ENCODE measurements around the gene IL21.
"Not testable (repeated sequence)": the region's sequence is repeated elsewhere in the genome, so short reads cannot be mapped to it uniquely, and the experiment has no call there.

Gene IL21

GRCh38 chr4:122621016-122621507 lies at the start of gene IL21:
IL21 (minus strand) TSS chr4:122621066; CDS start chr4:122621011, 55 bp downstream.
- no peak for DNase-seq

DNA sequence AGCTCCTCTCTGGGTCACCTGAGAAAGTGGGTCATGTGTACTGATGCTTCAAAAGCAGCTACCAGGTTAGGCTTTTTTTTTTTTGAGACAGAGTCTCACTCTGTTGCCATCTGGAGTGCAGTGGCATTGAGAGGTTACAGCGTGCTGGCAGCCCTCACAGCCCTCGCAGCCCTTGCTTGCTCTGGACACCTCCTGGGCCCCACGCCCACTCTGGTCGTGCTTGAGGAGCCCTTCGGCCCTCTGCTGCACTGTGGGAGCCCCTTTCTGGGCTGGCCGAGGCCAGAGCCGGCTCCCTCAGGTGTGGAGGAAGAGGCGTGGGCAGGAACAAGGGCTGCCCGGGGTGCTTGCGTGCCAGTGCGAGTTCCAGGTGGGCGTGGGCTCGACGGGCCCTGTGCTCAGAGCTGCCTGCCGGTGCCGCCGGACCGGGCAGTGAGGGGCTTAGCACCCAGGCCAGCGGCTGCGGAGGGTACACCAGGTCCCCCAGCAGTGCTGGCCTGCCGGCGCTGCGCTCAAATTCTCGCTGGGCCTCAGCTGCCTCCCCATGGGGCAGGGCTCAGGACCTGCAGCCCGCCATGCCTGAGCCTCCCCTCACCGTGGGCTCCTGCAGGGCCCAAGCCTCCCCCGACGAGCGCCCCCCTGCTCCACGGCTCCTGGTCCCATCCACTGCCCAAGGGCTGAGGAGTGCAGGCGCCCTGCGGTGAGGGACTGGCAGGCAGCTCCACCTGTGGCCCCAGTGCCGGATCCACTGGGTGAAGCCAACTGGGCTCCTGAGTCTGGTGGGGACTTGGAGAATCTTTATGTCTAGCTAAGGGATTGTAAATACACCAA lies 49.3 kb upstream of the IL21 start:
- DNase-seq, result no peak

- no peak for DNase-seq
Measured at GRCh38 chr4:122668241-122668640, 47.4 kb upstream of the IL21 start.

GRCh38 chr4:122666527-122667245 lies 45.8 kb upstream of the IL21 start:
- no peak for DNase-seq

DNA sequence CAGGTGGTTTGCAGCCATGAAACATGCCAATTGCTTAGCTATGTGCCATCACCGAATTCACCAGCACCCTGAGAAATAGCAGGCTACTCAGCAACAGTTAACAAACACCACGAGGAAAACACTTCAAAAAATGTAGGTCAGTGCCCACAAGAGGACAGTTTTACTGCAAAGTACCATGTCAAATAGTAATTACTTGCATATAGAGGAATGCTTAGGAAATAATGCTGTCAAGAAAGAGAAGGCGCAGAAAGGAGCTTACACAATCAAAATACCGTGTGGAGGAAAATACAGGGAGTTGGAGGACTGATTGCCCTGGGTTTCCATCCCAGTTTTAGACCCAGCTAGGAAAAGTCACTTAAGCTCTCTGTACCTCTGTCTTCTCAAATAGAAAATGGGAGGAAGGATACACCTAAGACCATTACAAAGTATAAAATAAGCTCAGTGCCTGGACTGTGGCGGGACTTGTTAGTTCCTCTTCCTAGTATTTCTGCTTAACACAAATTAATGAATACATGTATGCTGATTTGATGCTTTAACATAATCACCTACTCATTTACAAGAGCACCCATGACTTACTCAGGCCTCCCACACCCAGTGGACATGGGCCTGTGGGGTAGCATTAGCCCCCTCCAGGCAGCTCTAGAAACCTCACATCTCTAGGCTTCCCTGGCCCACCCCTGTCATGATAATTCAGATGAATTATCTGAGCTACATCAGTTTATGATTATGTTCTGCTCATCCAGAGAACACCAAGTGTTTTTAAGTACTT lies 44.5 kb upstream of the IL21 start:
- no peak for DNase-seq

DNA sequence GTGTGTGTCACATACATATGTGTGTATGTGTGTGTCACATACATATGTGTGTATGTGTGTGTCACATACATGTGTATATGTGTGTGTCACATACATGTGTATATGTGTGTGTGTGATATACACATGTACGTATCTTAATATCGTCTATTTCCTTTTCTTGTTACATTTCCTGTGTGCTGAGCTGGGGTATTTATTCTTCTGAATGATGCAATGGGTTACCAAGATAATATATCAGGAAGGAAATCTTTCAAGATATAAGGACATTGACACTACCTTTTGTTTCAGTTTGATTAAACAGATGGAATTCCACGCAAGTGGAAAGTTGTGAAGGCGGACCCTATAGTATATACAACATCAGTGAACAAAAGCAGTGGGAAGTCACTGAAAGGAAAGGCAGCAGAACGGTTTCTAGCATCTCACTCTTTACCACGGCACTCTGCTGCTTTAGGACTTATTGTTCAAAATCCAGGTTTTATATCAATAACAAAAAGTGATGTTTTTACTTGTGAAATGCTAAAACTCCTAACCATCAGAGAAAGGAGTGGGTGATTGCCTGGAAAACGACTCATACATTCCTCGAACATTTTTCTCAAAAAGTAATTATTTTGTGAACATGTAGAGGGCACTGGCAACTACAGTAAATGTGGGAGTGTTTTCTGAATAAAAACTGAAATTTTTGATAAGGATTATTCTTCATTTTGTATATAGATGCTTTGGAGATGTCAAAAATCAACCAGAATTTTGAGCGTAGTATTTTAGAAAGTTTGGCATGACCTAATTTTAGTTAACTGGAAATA lies 43.1 kb upstream of the IL21 start:
- DNase-seq, result no peak

DNA sequence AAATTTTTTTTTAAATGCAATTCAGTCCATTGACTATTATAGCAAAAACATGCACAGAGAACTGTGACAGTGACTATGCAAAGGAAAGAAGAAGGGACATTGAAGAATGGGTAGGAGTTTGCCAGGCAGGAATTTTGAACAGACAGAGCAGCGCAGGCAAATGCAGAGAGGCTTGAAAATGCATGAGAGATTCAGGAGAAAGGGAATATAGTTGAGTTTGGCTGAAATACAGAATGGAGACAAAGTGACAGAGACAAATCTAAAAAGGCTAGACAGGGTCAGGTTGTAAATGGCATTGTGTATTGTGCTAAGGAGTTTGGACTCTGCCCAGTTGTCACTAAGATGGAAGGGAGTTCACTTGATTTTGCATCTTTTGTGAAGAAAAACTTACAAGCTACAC lies 42.4 kb upstream of the IL21 start:
- no peak for DNase-seq

DNA sequence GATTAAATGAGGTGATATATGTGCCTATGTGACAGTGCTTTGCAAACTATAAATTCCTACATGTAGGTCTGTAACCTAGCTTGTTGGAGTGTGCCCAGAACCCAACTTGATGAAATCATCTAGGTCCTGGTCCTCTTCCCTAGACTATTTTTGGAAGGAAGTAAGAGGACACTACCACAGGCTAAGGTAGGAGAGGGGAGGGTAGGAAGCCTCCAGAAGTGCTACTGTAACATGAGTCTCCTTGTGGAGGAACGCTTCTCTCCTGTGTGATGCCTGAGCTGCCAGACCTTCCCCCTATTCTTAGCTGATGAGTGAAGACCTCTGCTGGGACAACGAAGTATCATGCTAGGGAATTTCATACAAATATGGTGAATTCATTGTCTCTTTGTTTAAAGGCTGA lies 41.8 kb upstream of the IL21 start:
- no peak for DNase-seq

DNA sequence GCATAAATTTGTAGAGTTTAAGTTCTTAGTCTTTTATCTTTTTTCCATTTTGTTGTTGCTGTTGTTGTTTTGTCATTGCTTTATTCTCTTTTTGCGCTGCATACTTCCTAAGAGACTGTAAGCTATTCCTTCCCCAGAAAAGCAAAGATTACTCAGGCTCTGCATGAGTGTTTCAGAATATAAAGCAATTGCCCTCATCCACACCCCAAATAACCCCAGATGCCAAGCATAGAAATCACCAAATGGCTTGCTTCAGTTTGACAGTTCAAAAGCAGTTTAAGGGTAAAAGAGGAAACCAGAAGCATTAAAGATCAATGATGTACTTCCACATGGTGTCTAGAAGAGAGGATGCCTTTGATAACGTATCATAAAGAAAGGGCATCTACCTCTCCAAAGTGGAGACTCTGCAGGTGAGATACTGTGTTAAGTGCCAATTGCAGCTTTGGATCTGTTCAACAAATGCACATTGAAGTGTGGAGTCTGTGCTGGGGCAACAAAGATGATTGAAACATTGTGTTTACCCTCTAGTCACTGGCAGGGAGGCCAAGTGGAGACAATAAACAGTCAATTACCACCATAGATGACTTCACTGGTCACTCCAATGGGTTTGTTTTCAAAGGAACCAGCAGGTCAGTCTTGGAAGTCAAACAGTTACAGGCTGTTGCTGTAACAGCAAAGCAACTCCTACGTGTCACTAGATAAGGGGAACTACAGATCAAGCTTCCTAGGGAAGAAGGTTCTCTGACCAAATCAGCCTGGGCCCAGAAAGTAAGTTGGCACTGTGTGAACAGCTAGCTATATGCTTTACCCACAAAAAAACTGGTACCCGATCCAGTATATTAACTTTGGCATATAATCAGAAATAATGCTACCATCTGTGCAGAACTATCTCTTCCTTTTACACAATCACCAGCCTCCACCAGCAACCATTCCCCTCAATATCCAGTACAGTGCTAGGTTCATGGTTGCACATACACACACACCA lies 40.6 kb upstream of the IL21 start:
- DNase-seq, result no peak

DNA sequence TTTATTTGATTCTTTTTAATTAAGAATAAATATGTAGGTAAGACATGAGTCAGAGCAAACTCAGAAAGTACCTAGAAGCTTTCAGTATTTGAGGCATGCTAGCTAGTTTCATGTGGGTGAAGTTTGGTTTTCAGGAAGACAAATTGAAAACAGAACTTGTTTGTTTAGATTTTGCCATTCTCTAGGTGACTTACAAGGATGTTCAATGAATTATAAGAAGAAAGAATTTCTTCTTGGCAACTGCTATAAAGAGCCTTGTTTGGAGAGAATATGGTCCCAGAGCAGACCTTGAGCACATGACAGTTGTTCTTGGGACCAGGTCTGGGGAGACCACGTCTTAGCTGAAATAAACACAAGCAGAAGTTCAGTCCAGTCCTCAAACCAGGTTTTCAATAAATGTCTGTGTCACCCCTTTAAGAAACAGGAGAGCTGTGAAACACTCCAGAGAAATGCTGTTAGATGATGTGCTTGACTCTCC lies 38.0 kb upstream of the IL21 start:
- no peak for DNase-seq

DNA sequence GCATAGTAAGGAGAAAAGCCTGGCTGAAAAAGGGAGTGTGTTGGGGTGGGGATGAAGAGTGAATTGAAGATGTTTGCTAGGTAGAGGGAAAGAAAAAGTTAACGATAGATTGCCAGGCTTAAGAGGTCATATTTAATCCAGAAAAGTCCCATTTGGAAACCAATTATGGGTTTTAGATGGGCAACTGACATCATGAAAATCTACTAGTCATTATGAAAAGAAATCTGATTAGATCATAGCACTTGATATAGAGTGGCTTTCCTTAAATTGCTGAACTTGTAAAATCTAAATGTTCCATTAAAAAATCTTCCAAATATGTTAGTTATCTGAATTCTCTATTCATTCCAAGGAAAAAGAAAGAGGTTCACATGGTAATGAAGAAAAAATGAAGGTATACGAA lies 37.5 kb upstream of the IL21 start:
- DNase-seq, result no peak

- DNase-seq, result no peak
Measured at GRCh38 chr4:122657553-122657952, 36.7 kb upstream of the IL21 start.

DNA sequence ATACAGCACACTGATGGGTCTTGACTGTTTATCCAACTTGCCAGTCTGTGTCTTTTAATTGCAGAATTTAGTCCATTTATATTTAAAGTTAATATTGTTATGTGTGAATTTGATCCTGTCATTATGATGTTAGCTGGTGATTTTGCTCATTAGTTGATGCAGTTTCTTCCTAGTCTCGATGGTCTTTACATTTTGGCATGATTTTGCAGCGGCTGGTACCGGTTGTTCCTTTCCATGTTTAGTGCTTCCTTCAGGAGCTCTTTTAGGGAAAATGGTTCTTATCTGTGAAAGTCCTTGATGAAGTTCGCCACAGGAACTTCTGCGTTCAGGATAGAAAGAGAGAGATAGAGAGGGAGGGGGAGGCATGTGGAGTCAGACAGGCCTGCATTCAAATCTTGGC lies 35.7 kb upstream of the IL21 start:
- not testable (repeated sequence) for DNase-seq

DNA sequence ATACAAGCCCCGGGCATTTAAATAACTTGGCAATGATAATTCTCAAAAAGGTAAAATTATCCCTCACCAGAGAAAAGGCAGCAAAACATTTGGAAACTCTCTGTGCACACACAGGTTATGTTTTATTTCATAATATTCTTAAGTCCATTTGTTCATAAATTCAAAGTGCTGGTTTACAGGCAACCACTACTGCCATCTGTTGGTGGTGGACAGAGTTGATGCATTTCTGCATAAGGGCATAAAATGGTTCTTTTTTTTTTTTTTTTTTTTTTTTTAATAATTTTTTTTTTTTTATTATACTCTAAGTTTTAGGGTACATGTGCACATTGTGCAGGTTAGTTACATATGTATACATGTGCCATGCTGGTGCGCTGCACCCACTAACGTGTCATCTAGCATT lies 31.5 kb upstream of the IL21 start:
- no peak for DNase-seq

- no peak for DNase-seq
Measured at GRCh38 chr4:122650148-122650547, 29.3 kb upstream of the IL21 start.

DNA sequence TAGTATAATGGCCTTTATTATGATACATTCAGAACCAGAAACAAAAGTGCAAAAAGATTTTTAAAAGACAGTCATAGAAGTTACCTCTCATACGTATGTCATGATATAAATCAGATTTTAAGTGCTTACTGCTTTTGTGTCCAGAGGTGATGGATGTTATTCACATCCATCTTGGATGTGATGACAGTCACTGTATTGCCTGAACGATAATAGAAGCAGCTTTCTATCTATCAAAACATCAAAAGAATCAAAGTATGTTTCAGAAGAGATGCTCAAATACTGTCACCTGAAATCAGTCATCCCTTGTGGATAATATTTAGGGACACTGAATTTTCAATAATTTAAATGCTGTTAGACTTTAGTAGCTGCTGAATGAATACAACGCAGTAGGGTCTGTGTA lies 26.8 kb upstream of the IL21 start:
- DNase-seq, result no peak

GRCh38 chr4:122643257-122643656 lies 22.4 kb upstream of the IL21 start:
- DNase-seq, result no peak

GRCh38 chr4:122639181-122639580 lies 18.3 kb upstream of the IL21 start:
- no peak for DNase-seq

DNA sequence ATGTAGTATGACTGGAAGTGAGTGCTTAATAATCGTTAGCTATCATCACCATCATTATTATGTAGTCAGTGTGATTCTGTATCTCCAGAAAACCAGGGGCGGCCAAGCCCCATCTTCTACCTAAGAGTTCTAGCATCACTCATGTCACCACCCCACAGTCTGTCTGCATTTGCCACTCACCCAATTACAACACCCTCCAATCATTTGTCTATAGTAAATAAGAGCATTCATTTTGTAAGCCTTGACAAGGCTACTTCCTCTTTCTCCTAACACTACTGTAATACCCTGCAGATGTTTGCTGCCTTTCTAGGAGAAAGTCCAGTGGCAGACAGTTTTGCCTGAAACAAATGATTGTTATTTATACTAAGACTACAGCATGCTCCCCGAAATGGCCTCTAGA lies 15.8 kb upstream of the IL21 start:
- no peak for DNase-seq

DNA sequence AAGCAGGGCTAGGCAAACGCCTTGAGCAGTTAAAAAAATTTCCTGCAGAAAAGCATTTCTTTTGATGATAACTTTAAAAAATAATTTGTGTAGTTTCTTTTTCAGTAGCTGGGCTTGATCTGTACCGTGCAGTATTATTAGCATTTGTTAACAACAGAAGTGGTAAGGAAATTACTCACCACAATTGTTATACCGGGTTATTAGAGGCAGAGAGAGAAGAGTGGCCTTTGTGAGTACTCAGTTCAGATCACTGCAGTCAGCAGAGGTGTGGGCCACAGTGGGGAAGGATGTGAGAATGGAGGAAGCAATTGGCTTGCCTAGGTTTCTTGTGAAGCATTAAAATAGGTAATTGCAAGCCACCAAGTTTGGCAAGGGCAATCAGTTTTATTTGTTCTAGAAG lies 14.3 kb upstream of the IL21 start:
- DNase-seq, result no peak

DNA sequence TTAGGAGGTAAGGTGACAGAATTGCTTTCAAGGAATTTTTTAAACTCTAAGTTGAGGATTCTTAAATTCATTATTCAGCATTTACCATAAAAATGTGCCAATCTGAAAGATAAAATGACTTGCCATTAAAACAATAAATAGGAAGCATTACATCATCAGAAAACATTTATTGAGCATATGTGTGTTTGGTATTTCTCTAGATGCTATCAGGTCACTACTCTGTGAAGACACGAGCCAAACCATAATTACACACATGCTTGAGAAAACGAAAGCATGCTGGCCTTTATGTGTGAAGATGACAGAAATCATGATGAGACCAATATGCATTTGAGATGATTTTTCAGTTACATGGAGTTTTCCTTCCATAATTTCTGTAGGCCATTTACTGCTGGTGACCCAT lies 12.3 kb upstream of the IL21 start:
- DNase-seq, result no peak
